Measurements from ENCODE around the gene EXTL1. TPM values are rescaled to one million over a fixed set of nuclear protein-coding genes. Genes with fewer than 3 reads are reported as not detected.

Gene EXTL1
- total and polyA plus RNA-seq, 2 of the 4 experiments (the other 2 are of a cell fraction), result 0.90 to 5.2 TPM

DNA sequence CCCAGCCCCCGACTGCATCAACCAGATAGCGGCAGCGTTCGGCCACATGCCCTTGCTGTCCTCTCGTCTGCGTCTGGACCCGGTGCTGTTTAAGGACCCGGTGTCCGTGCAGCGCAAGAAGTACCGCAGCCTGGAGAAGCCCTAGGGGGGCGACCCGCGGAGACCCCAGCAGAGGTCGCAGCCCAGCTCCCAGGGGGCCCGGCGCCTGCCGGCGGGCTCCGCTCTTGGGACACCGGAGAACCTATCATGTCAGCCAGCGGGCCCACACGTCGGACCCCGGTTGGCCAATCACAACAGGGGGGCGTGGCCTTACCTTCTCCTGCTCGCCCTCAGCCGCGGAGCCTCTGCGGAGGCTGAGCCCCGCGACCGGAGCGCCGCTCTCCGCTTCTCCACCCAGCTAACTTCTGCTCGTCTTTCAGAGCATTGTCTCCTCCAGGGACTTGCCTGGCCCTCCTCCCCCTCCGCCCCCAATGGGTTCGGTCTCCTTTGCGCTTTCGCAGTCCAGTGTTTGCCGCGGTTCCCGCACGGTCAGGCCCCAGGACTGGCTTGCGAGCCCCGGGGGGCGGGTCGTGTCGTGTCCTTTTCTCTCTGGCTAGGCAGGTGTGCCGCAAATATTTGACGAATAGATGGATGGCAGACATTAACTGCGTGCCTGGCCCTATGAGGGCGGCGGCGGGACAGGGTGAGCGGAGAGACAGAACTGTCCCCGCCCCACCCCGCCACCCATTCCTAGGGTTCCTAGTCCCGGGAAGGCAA is 13.8 kb downstream of the EXTL1 start:
- intact Hi-C loops (cut with micrococcal nuclease), result loop anchor here (5.0 kb wide), 1 partner anchor 242 kb away; no protein-coding TSS in a partner anchor
- DNase-seq, result peak; percentile 87

More for the DNA sequence above, 13.8 kb downstream of the EXTL1 start:
- BruUV-seq (replicated peaks), result no TSS peak
- Histone ChIP-seq H3K36me3 (ENCODE audit: control insufficient read depth, insufficient read depth, low read length) (no peaks in the 10 kb centered on the region), H3K14ac (replicated peaks; ENCODE audit: low read depth, low read length) (peak overlapping the region; percentile 56; the same call in 1 of the 2 replicates), H2AK5ac (ENCODE audit: low read depth, low read length) (no peak overlapping the region), H2AK9ac (replicated peaks; ENCODE audit: low read depth, low read length, poor library complexity) (peak overlapping the region; percentile 77), H3K4me3 (ENCODE audit: insufficient read depth, low read depth, low read length) (peak overlapping the region; percentile 66), H2AFZ (replicated peaks; ENCODE audit: low read length, poor library complexity) (peak overlapping the region; percentile 98), H4K91ac (ENCODE audit: insufficient read depth, low read depth, low read length) (no peak overlapping the region), H4K8ac (ENCODE audit: low read depth in 2 of 2, low read length in 2 of 2) (peak overlapping the region in 1 of 2 experiments; percentile 59; a peak in 1 of 4 replicates), H3K9me1 (ENCODE audit: insufficient read depth, low read length) (0 out of 2 replicates have a peak, but pooled peaks cover 3% of the 10 kb centered on the region), H4K20me1 (ENCODE audit: insufficient read depth, low read length) (no peaks in the 10 kb centered on the region), H3K79me1 (ENCODE audit: low read depth in 1 of 2, low read length in 2 of 2) (no peaks in the 10 kb centered on the region), H4K5ac (ENCODE audit: low read depth, low read length) (no peak overlapping the region), H3K27me3 (ENCODE audit: control insufficient read depth, insufficient read depth, low read length) (peaks cover 14% of the 10 kb centered on the region; the same call in 1 of the 2 replicates), H3K56ac (ENCODE audit: extremely low read depth, insufficient read depth, low read length) (no peak overlapping the region), H3K4me2 (ENCODE audit: low read depth, low read length) (peak overlapping the region; percentile 79), H2BK5ac (ENCODE audit: low read depth, low read length, poor library complexity, severe bottlenecking) (no peak overlapping the region), H3K23ac (ENCODE audit: low read depth, low read length) (peak overlapping the region; percentile 75; the same call in 1 of the 2 replicates), H3K18ac (ENCODE audit: low read depth, low read length) (no peak overlapping the region), H2BK20ac (ENCODE audit: low read depth, low read length) (no peak overlapping the region), H2BK120ac (ENCODE audit: low read depth, low read length) (no peak overlapping the region), H3K4ac (ENCODE audit: low read depth, low read length) (peak overlapping the region; percentile 50; the same call in 1 of the 2 replicates), H2BK15ac (ENCODE audit: low read depth, low read length) (no peak overlapping the region), H3K9ac (ENCODE audit: low read depth, low read length) (peak overlapping the region; percentile 63), H3K4me1 (ENCODE audit: control insufficient read depth, insufficient read depth, low read length) (peaks cover 6% of the 10 kb centered on the region), H3K27ac (ENCODE audit: insufficient read depth, low read length) (no peak overlapping the region), H3K9me3 (ENCODE audit: control insufficient read depth, insufficient read depth, low read length) (no peaks in the 10 kb centered on the region)
- in situ Hi-C loops (cut with MboI; ENCODE audit: low sequenced_read_pairs) (no loop called here), dilution Hi-C loops (cut with HindIII; ENCODE audit: low sequenced_read_pairs, unreplicated experiment) (no loop called here)
- ChIA-PET CTCF (interaction anchor here (0.5 to 1.2 kb wide), 7 partner anchors 14 to 242 kb away, joined by 3 to 9 read pairs (median 4); partner anchors contain the start of gene EXTL1), POLR2A (ENCODE audit: unreplicated experiment) (interaction anchor here (0.6 kb wide), 1 partner anchor 137 kb away, joined by 3 read pairs; no protein-coding TSS in a partner anchor)
- WGBS, 2 experiments (ENCODE audit: extremely low coverage in 2 of 2, insufficient read length in 1 of 2), result 0% methylated on average over 20 of the region's 60 CpGs; no CpG with 5 or more reads in 1 of the 2 experiments
- TF ChIP-seq CHD1 (IDR thresholded peaks at IDR 0.05; ENCODE audit: low read depth, low read length), result no peak
- no peak for TF ChIP-seq FOS (IDR thresholded peaks at IDR 0.05; ENCODE audit: low read depth, low read length)
- TF ChIP-seq CTCF (conservative IDR thresholded peaks at IDR 0.05; ENCODE audit: low read depth, low read length), result no peak
- TF ChIP-seq CEBPB (IDR thresholded peaks at IDR 0.05; ENCODE audit: low read depth, low read length), result peak; percentile 42; the same call in 1 of the 2 replicates
- peak; percentile 94 for ATAC-seq (ENCODE audit: low read depth)

Measured in IMR-90 (cell line).